Measurements from ENCODE around the gene MFAP4. TPM values are rescaled to one million over a fixed set of nuclear protein-coding genes. Genes with fewer than 3 reads are reported as not detected.

MFAP4 gene
- total and polyA plus RNA-seq, 3 donors from 2014 or later, result 24.0 to 108 (median 55.7) TPM

GRCh38 chr17:19426631-19427030 is 39.6 kb upstream of the MFAP4 start:
- WGBS, 2 donors, result 91 to 93% methylated on average over 5 of the region's 5 CpGs

GRCh38 chr17:19424934-19425868 is 38.2 kb upstream of the MFAP4 start:
- no peak overlapping the region for H3K27ac ChIP-seq
- 56 to 65% methylated on average over 8 of the region's 8 CpGs for WGBS, 2 donors
- no peak overlapping the region for H3K4me3 ChIP-seq
- H3K4me1 ChIP-seq, result no peaks in the 10 kb centered on the region
- H3K36me3 ChIP-seq (ENCODE audit: low read depth, missing control alignments), result no peaks in the 10 kb centered on the region
- DNase-seq, result no peak
- H3K27me3 ChIP-seq, result no peaks in the 10 kb centered on the region
- H3K9me3 ChIP-seq, result no peaks in the 10 kb centered on the region
- no peak for TF ChIP-seq CTCF (IDR thresholded peaks at IDR 0.05)
- TF ChIP-seq POLR2A (IDR thresholded peaks at IDR 0.05), result no peak
- intact Hi-C loops (cut with DNase I; ENCODE audit: low total_unique reads), result no loop called here

More at GRCh38 chr17:19426631-19427030, 39.6 kb upstream of the MFAP4 start:
- TF ChIP-seq POLR2A (IDR thresholded peaks at IDR 0.05) (no peak), CTCF (IDR thresholded peaks at IDR 0.05) (no peak)
- no peak overlapping the region for H3K4me3 ChIP-seq
- intact Hi-C loops (cut with DNase I; ENCODE audit: low total_unique reads), result no loop called here
- no peak overlapping the region for H3K27ac ChIP-seq
- no peak for DNase-seq
- no peaks in the 10 kb centered on the region for H3K4me1 ChIP-seq
- H3K36me3 ChIP-seq (ENCODE audit: low read depth, missing control alignments), result no peaks in the 10 kb centered on the region
- H3K9me3 ChIP-seq, result no peaks in the 10 kb centered on the region
- H3K27me3 ChIP-seq, result no peaks in the 10 kb centered on the region

- intact Hi-C loops (cut with DNase I; ENCODE audit: low total_unique reads), result no loop called here
- no peaks in the 10 kb centered on the region for H3K27me3 ChIP-seq
- no peak for DNase-seq
- H3K4me3 ChIP-seq, result no peak overlapping the region
- no peaks in the 10 kb centered on the region for H3K9me3 ChIP-seq
- no peak overlapping the region for H3K27ac ChIP-seq
- 90 to 93% methylated on average over 6 of the region's 6 CpGs for WGBS, 2 donors
- no peak for TF ChIP-seq CTCF (IDR thresholded peaks at IDR 0.05)
- no peak for TF ChIP-seq POLR2A (IDR thresholded peaks at IDR 0.05)
- H3K4me1 ChIP-seq, result no peaks in the 10 kb centered on the region
- H3K36me3 ChIP-seq (ENCODE audit: low read depth, missing control alignments), result no peaks in the 10 kb centered on the region
These were observed 34.9 kb upstream of the MFAP4 start for GRCh38 chr17:19421926-19422325.

GRCh38 chr17:19421219-19421618 is 34.2 kb upstream of the MFAP4 start:
- 63 to 69% methylated on average over 4 of the region's 4 CpGs for WGBS, 2 donors
- Histone ChIP-seq H3K27me3 (no peaks in the 10 kb centered on the region), H3K9me3 (no peaks in the 10 kb centered on the region), H3K36me3 (ENCODE audit: low read depth, missing control alignments) (no peaks in the 10 kb centered on the region), H3K27ac (no peak overlapping the region), H3K4me3 (no peak overlapping the region), H3K4me1 (no peaks in the 10 kb centered on the region)
- intact Hi-C loops (cut with DNase I; ENCODE audit: low total_unique reads), result no loop called here
- no peak for DNase-seq
- TF ChIP-seq CTCF (IDR thresholded peaks at IDR 0.05), result no peak
- no peak for TF ChIP-seq POLR2A (IDR thresholded peaks at IDR 0.05)
